COLO668 (cell line): ENCODE measurements around the gene MAN2B2.

Experiments
- DNase-seq: peaks from one replicate; lab custom pipeline; 2025; ENCODE audit not compliant: unreplicated experiment; lab: John Stamatoyannopoulos, UW

The MAN2B2 gene

GRCh38 chr4:6566391-6567190 lies 8.4 kb upstream of the MAN2B2 start:
- DNase-seq, result no peak

DNA sequence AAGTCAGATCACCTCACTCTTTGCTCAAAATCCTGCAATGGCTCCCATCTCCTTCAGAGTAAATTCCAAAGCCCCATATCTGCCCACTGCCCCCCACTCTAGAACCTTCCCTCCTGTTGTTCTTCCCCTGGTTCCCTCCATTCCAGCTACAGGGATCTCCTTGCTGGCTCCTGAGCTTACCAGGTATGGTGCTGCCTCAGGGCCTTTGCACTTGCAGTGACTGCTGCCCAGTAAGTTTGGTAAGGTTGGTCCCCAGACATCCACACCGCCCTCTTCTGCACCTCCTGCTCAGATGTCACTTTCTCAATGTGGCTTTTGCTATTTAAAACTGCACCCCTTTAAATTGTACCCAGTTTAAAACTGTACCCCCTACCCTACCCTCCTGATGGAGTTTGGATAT lies 7.8 kb upstream of the MAN2B2 start:
- no peak for DNase-seq

DNA sequence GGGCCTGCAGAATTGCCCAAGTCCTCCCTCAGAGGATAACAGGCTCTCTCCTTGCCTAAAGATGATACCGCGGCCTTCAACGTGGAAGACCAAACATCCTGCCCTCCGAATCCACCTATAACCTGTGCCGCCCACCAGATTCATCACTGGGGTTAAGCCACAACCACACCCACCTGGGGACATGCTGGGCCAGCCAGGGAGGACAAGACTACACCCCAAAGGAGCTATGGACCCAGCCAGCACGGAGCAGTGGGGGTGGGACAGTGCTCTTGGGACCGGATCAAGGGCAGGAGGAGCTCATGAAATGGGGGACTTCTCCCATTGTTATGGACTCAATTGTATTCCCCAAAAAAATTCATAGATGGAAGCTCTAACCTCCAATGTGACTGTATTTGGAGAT lies 6.8 kb upstream of the MAN2B2 start:
- no peak for DNase-seq

- DNase-seq, result no peak
Observed at GRCh38 chr4:6568689-6569332, 6.2 kb upstream of the MAN2B2 start.

GRCh38 chr4:6571608-6572007 lies 3.4 kb upstream of the MAN2B2 start:
- DNase-seq, result no peak

DNA sequence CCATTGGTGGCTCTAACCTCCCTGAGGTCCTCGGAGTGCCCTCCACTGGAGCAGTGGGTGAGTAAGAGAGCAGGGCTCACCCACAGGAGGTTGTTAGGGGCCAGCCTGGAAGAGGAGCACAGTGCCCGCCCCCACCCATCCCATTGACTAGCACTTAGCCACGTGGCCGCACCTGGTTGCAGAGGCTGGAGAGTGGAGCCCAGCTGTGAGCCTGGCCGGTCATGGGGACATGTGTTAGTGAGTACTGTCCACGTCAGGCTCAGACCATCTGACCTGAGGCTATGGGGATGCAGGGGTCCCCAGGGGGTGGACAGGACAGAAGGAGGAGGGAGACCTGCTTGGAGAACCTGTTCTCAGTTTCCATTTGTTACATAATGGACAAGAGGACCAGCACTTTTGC lies 1.4 kb upstream of the MAN2B2 start:
- DNase-seq, result peak; percentile 20

DNA sequence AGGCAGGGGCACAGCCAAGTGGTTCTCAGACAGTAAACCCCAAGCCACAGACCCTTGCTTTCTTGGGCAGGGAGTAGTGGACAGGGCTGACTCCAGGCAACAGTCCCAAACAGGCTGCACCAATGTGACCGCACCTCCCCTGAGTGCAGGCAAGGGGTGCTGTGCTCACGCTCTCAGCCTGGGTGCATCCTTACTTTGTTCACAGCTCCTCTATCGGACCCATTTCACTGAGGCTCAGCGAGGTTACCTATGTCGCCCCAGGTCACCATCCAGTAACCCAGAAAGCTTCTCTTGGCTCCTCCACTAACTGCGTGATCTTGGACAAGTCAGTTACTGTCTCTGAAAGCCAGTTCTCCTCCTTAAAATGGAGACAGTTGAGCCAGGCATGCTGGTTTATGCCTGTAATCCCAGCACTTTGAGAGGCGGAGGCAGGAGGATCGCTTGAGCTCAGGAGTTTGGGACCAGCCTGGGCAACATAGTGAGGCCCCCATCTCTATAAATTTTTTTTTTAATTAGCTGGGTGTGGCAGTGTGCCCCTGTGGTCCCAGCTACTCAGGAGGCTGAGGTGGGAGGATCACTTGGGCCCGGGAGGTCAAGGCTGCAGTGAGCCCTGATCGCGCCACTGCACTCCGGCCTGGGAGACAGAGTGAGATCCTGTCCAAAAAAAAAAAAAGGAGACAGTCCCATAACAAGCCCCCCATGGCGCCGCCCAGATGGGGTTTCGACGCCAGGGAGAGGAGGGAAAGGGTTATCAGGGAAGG lies 823 bp upstream of the MAN2B2 start:
- DNase-seq, result no peak

- DNase-seq, result peak; percentile 25
Observed at GRCh38 chr4:6575503-6576240, 683 bp downstream of the MAN2B2 start.

DNA sequence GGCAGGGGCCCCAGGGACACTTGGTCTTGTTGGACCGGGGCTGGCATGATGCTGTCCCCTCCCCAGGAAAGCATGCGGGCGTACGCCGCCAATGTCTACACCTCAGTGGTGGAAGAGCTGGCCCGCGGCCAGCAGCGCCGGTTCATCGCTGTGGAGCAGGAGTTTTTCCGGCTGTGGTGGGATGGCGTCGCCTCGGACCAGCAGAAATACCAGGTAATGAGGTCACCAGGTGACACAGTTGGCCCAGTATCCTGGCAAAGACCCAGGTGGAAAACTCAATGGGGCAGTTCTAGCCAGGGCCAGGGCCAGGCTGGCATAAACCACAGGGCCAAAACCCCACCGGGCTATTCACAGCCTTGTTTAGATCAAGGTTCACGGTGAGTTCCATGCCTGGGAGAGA lies 1.5 kb downstream of the MAN2B2 start:
- DNase-seq, result no peak

DNA sequence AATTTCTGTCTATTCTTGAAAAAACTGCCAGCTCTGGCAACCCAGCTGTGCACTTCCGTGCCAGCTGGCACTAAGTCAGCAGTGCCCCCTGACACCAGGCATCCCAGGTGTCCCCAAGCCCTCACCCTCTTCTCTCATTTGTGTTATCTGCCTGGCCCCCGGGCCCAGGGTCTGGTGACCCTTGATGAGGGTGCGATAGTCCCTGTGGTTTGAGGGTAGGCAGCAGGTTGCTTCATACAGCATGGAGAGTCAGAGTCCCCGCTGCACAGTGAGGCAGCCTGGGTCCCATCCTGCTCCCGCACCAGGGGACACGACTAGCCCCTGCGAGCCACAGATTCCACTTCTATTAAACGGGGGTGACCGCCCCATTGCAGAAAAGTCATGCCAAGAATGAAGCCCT lies 1.9 kb downstream of the MAN2B2 start:
- DNase-seq, result no peak

- DNase-seq, result no peak
Observed at GRCh38 chr4:6577409-6577808, 2.4 kb downstream of the MAN2B2 start.

GRCh38 chr4:6578221-6578620 lies 3.2 kb downstream of the MAN2B2 start:
- DNase-seq, result no peak

- no peak for DNase-seq
Observed at GRCh38 chr4:6580353-6580752, 5.4 kb downstream of the MAN2B2 start.

GRCh38 chr4:6581566-6582121 lies 6.7 kb downstream of the MAN2B2 start:
- no peak for DNase-seq

DNA sequence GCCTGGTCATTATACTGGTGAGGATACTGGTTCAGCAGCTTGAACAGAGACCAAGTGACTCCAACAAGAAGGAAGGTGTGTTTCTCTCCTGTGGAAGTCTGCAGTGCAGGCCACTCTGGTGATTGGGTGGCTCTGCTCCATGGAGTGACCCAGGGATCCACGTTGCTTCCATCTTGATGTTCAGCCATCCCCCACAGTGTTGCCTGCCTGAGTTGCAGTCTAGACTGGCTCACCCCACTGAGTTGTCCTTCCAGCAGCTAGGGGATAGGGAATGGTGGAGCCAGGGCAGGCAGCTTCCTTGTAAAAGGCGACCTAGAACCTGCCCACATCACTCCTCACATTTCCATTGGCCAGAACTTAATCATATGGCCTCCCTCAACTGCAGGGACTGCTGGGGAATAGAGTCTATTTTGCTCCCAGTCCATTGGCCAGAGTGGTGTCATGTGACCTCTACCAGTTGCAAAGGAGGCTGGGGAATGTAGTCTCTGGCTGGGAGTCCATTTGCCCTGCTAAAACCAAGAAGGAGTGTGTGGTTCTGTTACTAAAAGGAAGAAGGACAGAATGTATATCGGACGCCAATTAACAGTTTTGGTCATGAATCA lies 8.0 kb downstream of the MAN2B2 start:
- DNase-seq, result peak; percentile 10

DNA sequence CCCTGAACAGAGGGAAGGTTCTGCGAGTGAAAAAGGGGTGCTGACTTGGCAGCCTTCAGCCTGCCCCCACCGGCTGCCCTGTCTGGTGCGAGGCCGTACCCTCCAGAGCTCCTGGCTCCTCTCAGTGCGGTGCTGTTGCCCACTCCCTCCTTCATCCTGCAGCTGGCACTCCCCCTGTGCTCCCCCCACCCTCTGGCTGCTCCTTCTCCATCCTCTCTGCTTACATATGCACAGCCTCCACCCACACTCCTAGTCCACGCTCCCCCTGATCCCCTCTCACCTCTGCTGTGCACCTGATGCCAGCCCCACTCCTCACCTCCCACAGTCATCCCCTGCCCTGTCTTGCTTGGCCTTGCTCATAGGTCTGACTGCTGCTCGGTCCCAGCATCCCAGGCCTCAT lies 9.9 kb downstream of the MAN2B2 start:
- DNase-seq, result no peak

DNA sequence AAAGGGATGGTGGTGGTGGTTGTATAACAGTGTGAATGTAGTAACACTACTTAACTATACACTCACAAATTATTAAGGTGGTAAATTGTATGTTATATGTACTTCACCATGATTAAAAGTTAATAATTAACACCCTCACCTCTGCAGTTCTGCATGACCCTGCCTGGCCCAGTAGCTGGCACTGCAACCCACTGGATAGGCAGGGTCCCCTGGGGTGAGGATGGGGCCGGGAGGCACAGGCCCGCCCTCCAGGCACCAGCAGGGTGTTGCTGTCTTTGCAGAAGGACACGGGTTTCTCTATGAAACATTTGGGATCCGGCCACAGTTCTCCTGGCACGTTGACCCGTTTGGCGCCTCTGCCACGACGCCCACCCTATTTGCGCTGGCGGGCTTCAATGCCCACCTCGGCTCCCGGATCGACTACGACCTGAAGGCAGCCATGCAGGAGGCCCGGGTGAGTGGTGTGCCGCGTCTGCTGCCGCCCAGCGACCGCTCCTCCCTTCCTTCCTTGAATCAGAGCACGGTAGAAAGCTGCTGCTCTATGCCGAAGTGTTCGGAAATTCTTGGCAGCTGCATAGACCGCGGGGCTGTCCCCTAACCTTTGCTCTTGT lies 11.8 kb downstream of the MAN2B2 start:
- DNase-seq, result peak; percentile 36

DNA sequence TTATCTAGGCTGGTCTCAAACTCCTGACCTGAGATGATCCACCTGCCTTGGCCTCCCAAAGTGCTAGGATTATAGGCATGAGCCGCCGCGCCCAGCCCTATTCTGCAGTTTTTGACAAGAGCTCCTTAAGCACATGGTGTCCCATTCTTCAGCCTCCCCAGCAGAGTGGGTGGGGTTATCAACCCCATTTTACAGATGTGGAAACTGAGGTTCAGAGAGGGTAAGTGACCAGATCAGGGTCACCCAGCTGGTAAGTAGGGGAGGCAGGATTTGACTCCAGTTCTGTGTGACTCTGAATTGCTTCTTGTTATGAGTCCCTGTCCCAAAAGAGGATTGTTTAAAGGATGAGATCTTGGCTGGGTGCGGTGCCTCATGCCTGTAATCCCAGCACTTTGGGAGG lies 14.5 kb downstream of the MAN2B2 start:
- DNase-seq, result no peak

GRCh38 chr4:6591313-6591712 lies 16.3 kb downstream of the MAN2B2 start:
- peak; percentile 36 for DNase-seq

DNA sequence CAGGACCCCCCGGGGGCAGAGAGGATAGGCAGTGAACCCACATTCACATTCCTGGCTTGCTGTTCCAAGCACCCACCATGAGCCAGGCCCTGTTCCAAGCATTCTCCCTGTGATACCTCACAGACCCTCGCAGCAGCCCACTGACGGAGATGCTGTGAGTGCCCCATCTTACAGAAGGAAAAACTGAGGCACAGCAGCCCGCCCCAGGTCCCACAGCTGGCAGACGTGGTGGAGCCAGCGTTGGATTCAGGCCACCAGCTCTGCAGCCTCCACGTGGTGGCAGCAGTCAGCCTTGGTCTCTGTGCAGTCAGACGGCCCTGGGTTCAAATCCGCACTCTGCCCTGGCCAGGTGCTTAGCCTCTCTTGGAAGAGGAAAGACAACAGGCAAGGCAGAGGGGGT lies 16.8 kb downstream of the MAN2B2 start:
- DNase-seq, result no peak
